HCT116 (cell line): ENCODE data around the gene WIPI1. TPM values are rescaled to one million over a fixed set of nuclear protein-coding genes. Genes with fewer than 3 reads are reported as not detected.
A peak's percentile ranks its signal among the peaks of the same experiment; 100 is the strongest.

Experiments used
- ATAC-seq: fragments of 200-7000 bp; cut with Tn5 transposase; 2 replicates; pipeline ENCODE4 v1.9.1; 2020; ENCODE audit warnings: mild to moderate bottlenecking, moderate library complexity
- BruUV-seq: library from RNA; stranded (reverse); fragments of 400-500 nt; replicated peaks from 2 replicates; lab custom pipeline; 2021; lab: Mats Ljungman, UMichigan
- CTCF ChIA-PET: fragments of 300-600 bp; sonication (Branson Sonifier 250); formaldehyde crosslinking; loops from one replicate; lab custom pipeline; 2021; ENCODE audit warnings: antibody characterized with exemption; lab: Charles Lee
- POLR2A ChIA-PET: fragments of 300-600, 350-600 bp; sonication (Branson Sonifier 250); formaldehyde crosslinking; loops from one replicate; lab custom pipeline; 2021; ENCODE audit warnings: antibody characterized with exemption; lab: Charles Lee
- RAD21 ChIA-PET, 2 experiments: fragments of 300-600 bp; sonication (Branson Sonifier 250); formaldehyde crosslinking; loops; one replicate each; lab custom pipeline; 2023; ENCODE audit warnings: low total read pairs in 2 of 2; ENCODE audit not compliant: uncharacterized antibody in 2 of 2, unreplicated experiment in 2 of 2, low non-redundant PET in 1 of 2; lab: Charles Lee
- DNase-seq: peaks from one replicate; pipeline ENCODE4 v3.0.0-alpha.2; 2010; ENCODE audit warnings: low read depth, low spot score
- H2AFZ ChIP-seq: fragments of 200-600 bp; shearing (Covaris generic), sonication (generic); 2 replicates; pipeline ENCODE4 v1.6.1; 2017; ENCODE audit warnings: low read depth, mixed run types, mixed read lengths, antibody characterized with exemption, low read length; ENCODE audit not compliant: poor library complexity, severe bottlenecking
- H3K27ac ChIP-seq: 2 replicates; pipeline ENCODE4 v1.5.1; 2012; ENCODE audit warnings: low read depth, low read length
- H3K27me3 ChIP-seq: fragments of 200-600 bp; sonication (generic); 2 replicates; pipeline ENCODE4 v1.6.1; 2016; ENCODE audit warnings: mixed run types, low read length, mixed read lengths; ENCODE audit not compliant: insufficient read depth
- H3K36me3 ChIP-seq, 2 experiments: fragments of 200-500 bp in 1 of 2; fragments of 200-600 bp in 1 of 2; sonication (Bioruptor generic) in 1 of 2; sonication (generic) in 1 of 2; 2 replicates each; pipeline versions ENCODE4 v1.5.1 to v1.6.1; 2014 to 2016; ENCODE audit warnings: low read length in 2 of 2, inconsistent platforms in 1 of 2, mixed read lengths in 1 of 2, mixed run types in 1 of 2; ENCODE audit not compliant: insufficient read depth in 2 of 2, control insufficient read depth in 1 of 2
- H3K4me1 ChIP-seq, 2 experiments: fragments of 200-600 bp in 1 of 2; sonication (generic) in 1 of 2; 2 replicates each; pipeline versions ENCODE4 v1.5.1 to v1.6.1; 2012 to 2017; ENCODE audit warnings: low read length in 2 of 2, inconsistent platforms in 1 of 2, mild to moderate bottlenecking in 1 of 2, mixed read lengths in 1 of 2, mixed run types in 1 of 2, moderate library complexity in 1 of 2; ENCODE audit not compliant: insufficient read depth in 2 of 2, control insufficient read depth in 1 of 2
- H3K4me2 ChIP-seq: fragments of 200-600 bp; sonication (generic); 2 replicates; pipeline ENCODE4 v1.6.1; 2017; ENCODE audit warnings: mixed run types, low read length, mixed read lengths
- H3K4me3 ChIP-seq, 2 experiments: fragments of 200-600 bp in 1 of 2; sonication (generic) in 1 of 2; replicated peaks in 1 of 2; 2 replicates each; pipeline ENCODE4 v1.5.1; 2011 to 2016; ENCODE audit warnings: low read length in 2 of 2, control low read depth in 1 of 2, low read depth in 1 of 2, mild to moderate bottlenecking in 1 of 2, mixed read lengths in 1 of 2, mixed run types in 1 of 2
- H3K79me2 ChIP-seq: fragments of 200-600 bp; sonication (generic); 2 replicates; pipeline ENCODE4 v1.6.1; 2017; ENCODE audit warnings: mild to moderate bottlenecking, mixed run types, low read length, moderate library complexity, mixed read lengths; ENCODE audit not compliant: insufficient read depth
- H3K9ac ChIP-seq: fragments of 200-600 bp; sonication (generic); 2 replicates; pipeline ENCODE4 v1.6.1; 2016; ENCODE audit warnings: low read length, mixed read lengths
- H3K9me2 ChIP-seq: fragments of 200-600 bp; sonication (generic), shearing (Covaris generic); 2 replicates; pipeline ENCODE4 v1.6.1; 2017; ENCODE audit warnings: mixed run types, mild to moderate bottlenecking, moderate library complexity; ENCODE audit not compliant: insufficient read depth
- H3K9me3 ChIP-seq, 2 experiments: fragments of 200-500 bp in 1 of 2; fragments of 200-600 bp in 1 of 2; sonication (Bioruptor generic) in 1 of 2; sonication (generic) in 1 of 2; 2 replicates each; pipeline ENCODE4 v1.6.1; 2014 to 2017; ENCODE audit warnings: low read length in 2 of 2, mixed read lengths in 2 of 2, inconsistent platforms in 1 of 2, low read depth in 1 of 2, mild to moderate bottlenecking in 1 of 2, mixed run types in 1 of 2, moderate library complexity in 1 of 2; ENCODE audit not compliant: control insufficient read depth in 1 of 2, insufficient read depth in 1 of 2
- H4K20me1 ChIP-seq: fragments of 200-600 bp; sonication (generic), shearing (Covaris generic); 2 replicates; pipeline ENCODE4 v1.6.1; 2017; ENCODE audit warnings: mixed run types, mild to moderate bottlenecking, moderate library complexity; ENCODE audit not compliant: insufficient read depth
- JUND ChIP-seq: IDR thresholded peaks from 2 replicates; pipeline ENCODE4 v1.6.1; 2012
- POLR2A ChIP-seq: IDR thresholded peaks from 2 replicates; pipeline ENCODE4 v1.7.0; 2011; ENCODE audit warnings: borderline replicate concordance; ENCODE audit not compliant: insufficient read depth, insufficient read length; ENCODE audit errors: extremely low read depth
- SP1 ChIP-seq: IDR thresholded peaks from 2 replicates; pipeline ENCODE4 v1.6.1; 2012; ENCODE audit warnings: low read depth
- TCF7L2 ChIP-seq: IDR thresholded peaks from 2 replicates; pipeline ENCODE4 v1.7.0; 2011; ENCODE audit warnings: borderline replicate concordance, inconsistent platforms; ENCODE audit not compliant: insufficient read depth, insufficient read length; ENCODE audit errors: extremely low read depth
- YY1 ChIP-seq: IDR thresholded peaks from 2 replicates; pipeline ENCODE4 v1.6.1; 2011; ENCODE audit warnings: low read length, low read depth, moderate library complexity, mild to moderate bottlenecking; ENCODE audit not compliant: insufficient replicate concordance; ENCODE audit errors: extremely low read depth
- ZFX ChIP-seq: fragments of 450-650 bp; IDR thresholded peaks from 2 replicates; pipeline ENCODE4 v1.6.1; 2017
- ZNF274 ChIP-seq: fragments of 200-500 bp; sonication (Bioruptor generic); IDR thresholded peaks from 2 replicates; pipeline ENCODE4 v1.6.1; 2014; ENCODE audit warnings: mild to moderate bottlenecking, low read depth, low read length, inconsistent platforms
- intact Hi-C: fragments of 100-400 bp; cut with micrococcal nuclease; formaldehyde crosslinking; loops from 2 replicates; pipeline ENCODE4 v1.10.0; 2022
- total RNA-seq: library from RNA; stranded (reverse); gene quantifications from one replicate; pipeline ENCODE4 v1.2.1, GENCODE V29; 2021; ENCODE audit not compliant: unreplicated experiment
- TF ChIP-seq, protein P1 (sequence below): IDR thresholded peaks from 2 replicates; pipeline ENCODE4 v1.6.1; 2011; ENCODE audit warnings: mild to moderate bottlenecking, low read length, moderate library complexity; ENCODE audit not compliant: insufficient replicate concordance; ENCODE audit errors: extremely low read depth
- TF ChIP-seq, protein P2 (sequence below): IDR thresholded peaks from 2 replicates; pipeline ENCODE4 v1.6.1; 2012
- TF ChIP-seq, protein P3 (sequence below): IDR thresholded peaks from 2 replicates; pipeline ENCODE4 v1.6.1; 2012; ENCODE audit warnings: low read depth

The WIPI1 gene
- total RNA-seq, 1 experiment from 2014 or later, result 21.5 TPM

DNA sequence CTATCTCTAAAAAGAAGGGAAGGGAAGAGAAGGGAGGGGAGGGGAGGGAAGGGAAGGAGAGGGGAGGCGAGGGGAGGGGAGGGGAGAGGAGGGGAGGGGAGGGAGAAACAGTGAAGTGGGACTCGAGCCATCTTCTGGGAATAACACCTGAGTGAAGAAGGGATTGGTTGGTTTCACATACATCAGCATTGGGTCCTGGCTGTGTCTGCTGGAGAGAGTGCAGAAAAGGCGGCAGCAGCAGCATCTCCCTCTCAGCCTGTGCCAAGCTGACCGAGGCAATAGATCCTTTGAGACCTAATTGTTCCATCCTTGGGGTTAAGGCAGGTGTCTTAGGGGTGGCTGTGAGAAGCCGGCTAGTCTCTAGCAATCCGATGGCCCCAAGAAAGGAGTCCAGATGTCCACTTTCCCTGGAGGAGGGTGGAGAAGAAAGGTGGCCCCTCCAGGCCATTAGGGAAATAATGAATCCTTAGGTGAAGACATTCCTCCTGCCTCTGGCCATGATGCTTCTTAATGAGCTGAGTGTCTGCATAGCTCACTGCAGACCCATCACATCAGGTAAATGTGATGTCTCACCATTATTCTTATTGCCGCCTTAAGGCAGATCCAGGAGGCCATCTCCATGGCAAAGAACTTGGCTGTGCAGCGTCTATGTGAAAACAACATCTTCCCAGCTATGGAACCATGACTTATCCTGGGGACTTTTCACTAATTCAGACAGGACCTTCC lies 71.6 kb downstream of the WIPI1 start:
- Histone ChIP-seq H3K4me1 (peaks cover 72 to 81% of the 10 kb centered on the region in 2 experiments), H3K27me3 (no peaks in the 10 kb centered on the region), H3K9me3 (no peaks in the 10 kb centered on the region), H3K79me2 (no peaks in the 10 kb centered on the region), H3K9ac (no peak overlapping the region), H3K4me3 (no peak overlapping the region), H4K20me1 (no peaks in the 10 kb centered on the region), H3K36me3 (no peaks in the 10 kb centered on the region), H3K4me2 (no peak overlapping the region), H3K27ac (peak overlapping the region; percentile 7; the same call in 1 of the 2 replicates), H3K9me2 (no peaks in the 10 kb centered on the region), H2AFZ (no peak overlapping the region)
- no peak for DNase-seq
- TF ChIP-seq SP1 (no peak), POLR2A (no peak), YY1 (no peak), ZNF274 (no peak), ZFX (no peak), JUND (no peak), TCF7L2 (no peak)
- TF ChIP-seq, protein P1, sequence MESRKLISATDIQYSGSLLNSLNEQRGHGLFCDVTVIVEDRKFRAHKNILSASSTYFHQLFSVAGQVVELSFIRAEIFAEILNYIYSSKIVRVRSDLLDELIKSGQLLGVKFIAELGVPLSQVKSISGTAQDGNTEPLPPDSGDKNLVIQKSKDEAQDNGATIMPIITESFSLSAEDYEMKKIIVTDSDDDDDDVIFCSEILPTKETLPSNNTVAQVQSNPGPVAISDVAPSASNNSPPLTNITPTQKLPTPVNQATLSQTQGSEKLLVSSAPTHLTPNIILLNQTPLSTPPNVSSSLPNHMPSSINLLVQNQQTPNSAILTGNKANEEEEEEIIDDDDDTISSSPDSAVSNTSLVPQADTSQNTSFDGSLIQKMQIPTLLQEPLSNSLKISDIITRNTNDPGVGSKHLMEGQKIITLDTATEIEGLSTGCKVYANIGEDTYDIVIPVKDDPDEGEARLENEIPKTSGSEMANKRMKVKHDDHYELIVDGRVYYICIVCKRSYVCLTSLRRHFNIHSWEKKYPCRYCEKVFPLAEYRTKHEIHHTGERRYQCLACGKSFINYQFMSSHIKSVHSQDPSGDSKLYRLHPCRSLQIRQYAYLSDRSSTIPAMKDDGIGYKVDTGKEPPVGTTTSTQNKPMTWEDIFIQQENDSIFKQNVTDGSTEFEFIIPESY, result no peak
- TF ChIP-seq, protein P2, sequence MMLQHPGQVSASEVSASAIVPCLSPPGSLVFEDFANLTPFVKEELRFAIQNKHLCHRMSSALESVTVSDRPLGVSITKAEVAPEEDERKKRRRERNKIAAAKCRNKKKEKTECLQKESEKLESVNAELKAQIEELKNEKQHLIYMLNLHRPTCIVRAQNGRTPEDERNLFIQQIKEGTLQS, result no peak
- TF ChIP-seq, protein P3, sequence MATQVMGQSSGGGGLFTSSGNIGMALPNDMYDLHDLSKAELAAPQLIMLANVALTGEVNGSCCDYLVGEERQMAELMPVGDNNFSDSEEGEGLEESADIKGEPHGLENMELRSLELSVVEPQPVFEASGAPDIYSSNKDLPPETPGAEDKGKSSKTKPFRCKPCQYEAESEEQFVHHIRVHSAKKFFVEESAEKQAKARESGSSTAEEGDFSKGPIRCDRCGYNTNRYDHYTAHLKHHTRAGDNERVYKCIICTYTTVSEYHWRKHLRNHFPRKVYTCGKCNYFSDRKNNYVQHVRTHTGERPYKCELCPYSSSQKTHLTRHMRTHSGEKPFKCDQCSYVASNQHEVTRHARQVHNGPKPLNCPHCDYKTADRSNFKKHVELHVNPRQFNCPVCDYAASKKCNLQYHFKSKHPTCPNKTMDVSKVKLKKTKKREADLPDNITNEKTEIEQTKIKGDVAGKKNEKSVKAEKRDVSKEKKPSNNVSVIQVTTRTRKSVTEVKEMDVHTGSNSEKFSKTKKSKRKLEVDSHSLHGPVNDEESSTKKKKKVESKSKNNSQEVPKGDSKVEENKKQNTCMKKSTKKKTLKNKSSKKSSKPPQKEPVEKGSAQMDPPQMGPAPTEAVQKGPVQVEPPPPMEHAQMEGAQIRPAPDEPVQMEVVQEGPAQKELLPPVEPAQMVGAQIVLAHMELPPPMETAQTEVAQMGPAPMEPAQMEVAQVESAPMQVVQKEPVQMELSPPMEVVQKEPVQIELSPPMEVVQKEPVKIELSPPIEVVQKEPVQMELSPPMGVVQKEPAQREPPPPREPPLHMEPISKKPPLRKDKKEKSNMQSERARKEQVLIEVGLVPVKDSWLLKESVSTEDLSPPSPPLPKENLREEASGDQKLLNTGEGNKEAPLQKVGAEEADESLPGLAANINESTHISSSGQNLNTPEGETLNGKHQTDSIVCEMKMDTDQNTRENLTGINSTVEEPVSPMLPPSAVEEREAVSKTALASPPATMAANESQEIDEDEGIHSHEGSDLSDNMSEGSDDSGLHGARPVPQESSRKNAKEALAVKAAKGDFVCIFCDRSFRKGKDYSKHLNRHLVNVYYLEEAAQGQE, result no peak
- no TSS peak for BruUV-seq
- intact Hi-C loops, result loop anchor here (10.0 kb wide), 1 partner anchor 981 kb away; no protein-coding TSS in a partner anchor
- no peak for ATAC-seq
- ChIA-PET RAD21 (interaction anchor here in 1 of 2 experiments (0.6 kb wide), 1 partner anchor 37 kb away, joined by 3 read pairs; no protein-coding TSS in a partner anchor), POLR2A (interaction anchor here (0.6 kb wide), 1 partner anchor 37 kb away, joined by 4 read pairs; no protein-coding TSS in a partner anchor), CTCF (interaction anchor here (4.0 kb wide), 1 partner anchor 13 kb away, joined by 22 read pairs; no protein-coding TSS in a partner anchor)
